Astrocyte of the cerebellum (primary cell): ENCODE results near the gene TMEM131.

Experiments used
- DNase-seq: peaks from one replicate; pipeline ENCODE4 v3.0.0-alpha.2; 2011; ENCODE audit warnings: low read depth
- H3K4me3 ChIP-seq: 2 replicates; pipeline ENCODE4 v1.5.1; 2011; ENCODE audit warnings: mild to moderate bottlenecking, low read depth, low read length, moderate library complexity
- CTCF ChIP-seq: IDR thresholded peaks from 2 replicates; pipeline ENCODE4 v1.5.1; 2012; ENCODE audit warnings: low read length, low read depth, moderate library complexity, mild to moderate bottlenecking; ENCODE audit errors: missing control alignments
- in situ Hi-C: cut with HindIII; loops from 2 replicates; pipeline ENCODE4 v1.10.0; 2017; ENCODE audit warnings: low sequenced_read_pairs

Gene TMEM131

GRCh38 chr2:97732436-97733340, 263.1 kb downstream of the TMEM131 start:
- H3K4me3 ChIP-seq: no peak overlapping the region
- TF ChIP-seq CTCF: no peak
- in situ Hi-C loops: no loop called here
- no peak for DNase-seq

- no peak overlapping the region for H3K4me3 ChIP-seq
- in situ Hi-C loops: no loop called here
- no peak for DNase-seq
- TF ChIP-seq CTCF: no peak
Measured at GRCh38 chr2:97731274-97732020, 264.3 kb downstream of the TMEM131 start.

GRCh38 chr2:97730245-97730644, 265.5 kb downstream of the TMEM131 start:
- in situ Hi-C loops: no loop called here
- no peak for TF ChIP-seq CTCF
- no peak overlapping the region for H3K4me3 ChIP-seq
- DNase-seq: no peak

- no peak overlapping the region for H3K4me3 ChIP-seq
- in situ Hi-C loops: no loop called here
- TF ChIP-seq CTCF: no peak
- DNase-seq: no peak
Measured at GRCh38 chr2:97728091-97728731, 267.5 kb downstream of the TMEM131 start.

GRCh38 chr2:97727296-97727695, 268.5 kb downstream of the TMEM131 start:
- in situ Hi-C loops: no loop called here
- no peak overlapping the region for H3K4me3 ChIP-seq
- TF ChIP-seq CTCF: no peak
- DNase-seq: no peak

- H3K4me3 ChIP-seq: no peak overlapping the region
- DNase-seq: no peak
- TF ChIP-seq CTCF: no peak
- in situ Hi-C loops: no loop called here
Measured at GRCh38 chr2:97726261-97727064, 269.3 kb downstream of the TMEM131 start.
